DMS153 treated with DMSO at 0.1 percent for 48 hours (cell line): ENCODE measurements around the gene RUNX2.

Source experiments
- DNase-seq: peaks from one replicate; lab custom pipeline; 2025; ENCODE audit not compliant: unreplicated experiment; lab: John Stamatoyannopoulos, UW

Gene RUNX2

GRCh38 chr6:45509426-45509825 lies 181.3 kb downstream of the RUNX2 start:
- DNase-seq: no peak

DNA sequence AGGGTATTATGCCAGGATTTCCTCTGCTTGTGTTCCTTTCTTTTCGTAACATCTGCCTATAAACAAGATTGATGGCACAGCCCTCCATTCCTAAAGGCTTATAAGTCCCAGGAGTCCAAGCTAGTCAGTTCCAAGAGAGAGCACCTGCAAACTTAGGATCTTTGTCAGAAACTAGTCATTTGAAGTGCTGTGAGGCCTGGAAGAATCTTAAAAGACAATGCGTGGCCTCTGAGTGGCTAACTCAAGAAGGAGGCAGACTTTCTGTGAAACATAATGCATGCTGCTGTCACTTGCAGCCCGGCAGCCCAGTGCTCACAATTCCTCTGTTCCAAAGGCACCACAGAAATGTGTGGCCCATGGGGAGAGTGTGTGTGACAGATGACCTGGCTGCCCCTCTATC lies 184.6 kb downstream of the RUNX2 start:
- no peak for DNase-seq

DNA sequence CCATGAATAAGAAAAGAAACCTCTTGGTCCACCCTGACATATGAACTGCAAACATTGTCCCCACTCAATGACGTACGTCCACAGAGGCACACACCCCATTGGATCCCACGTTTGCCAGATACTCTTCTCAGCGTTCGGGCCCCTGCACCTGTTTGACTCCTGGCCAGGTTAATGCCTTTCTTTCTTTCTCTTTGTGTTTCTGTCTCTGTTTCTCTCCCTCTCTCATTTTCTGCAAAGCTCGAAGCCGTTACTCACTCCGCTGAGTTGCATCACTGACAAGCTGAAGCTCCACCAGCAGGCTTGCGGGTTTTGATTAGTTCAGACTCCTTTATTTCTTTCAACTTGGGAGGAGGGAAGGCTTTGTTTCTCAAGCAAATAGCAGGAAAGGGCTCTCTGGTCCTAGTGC lies 185.1 kb downstream of the RUNX2 start:
- DNase-seq: no peak

GRCh38 chr6:45513843-45514242 lies 185.7 kb downstream of the RUNX2 start:
- no peak for DNase-seq

DNA sequence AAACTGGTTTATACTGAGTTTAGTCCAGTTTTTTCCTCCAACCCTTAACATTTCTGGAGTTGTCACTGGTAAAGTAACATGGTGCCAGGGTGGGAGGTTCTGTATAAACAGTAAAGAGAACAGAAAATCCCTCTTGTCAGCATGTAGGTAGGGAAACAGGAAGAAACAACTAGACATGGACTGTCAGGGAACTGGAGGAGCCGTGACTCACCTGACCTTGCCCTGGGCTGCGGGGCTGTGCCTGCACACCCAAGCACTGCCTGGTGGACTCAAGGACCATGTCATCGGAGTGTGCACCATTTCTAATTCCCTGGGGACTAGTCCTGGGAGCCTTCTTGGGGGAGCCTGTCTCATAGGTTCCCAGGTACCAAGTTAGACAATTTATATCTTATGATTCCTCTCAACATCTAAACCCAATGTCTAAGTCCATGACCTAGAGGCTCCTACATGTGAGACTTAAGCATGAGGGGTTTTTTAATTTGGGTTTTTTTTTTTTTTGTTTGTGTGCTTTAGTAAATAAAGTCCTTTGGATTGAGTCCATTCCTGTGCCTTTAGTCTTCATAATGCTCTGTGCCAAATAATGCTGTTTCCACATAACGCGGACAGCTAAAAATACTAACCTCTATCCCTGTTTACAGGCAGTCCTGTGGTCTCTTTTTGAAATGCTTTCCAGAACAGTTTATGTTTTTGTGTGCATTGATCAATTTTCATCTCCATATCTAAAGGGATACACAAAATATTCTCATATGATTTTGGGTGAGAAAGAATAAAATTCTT lies 186.5 kb downstream of the RUNX2 start:
- DNase-seq: no peak

DNA sequence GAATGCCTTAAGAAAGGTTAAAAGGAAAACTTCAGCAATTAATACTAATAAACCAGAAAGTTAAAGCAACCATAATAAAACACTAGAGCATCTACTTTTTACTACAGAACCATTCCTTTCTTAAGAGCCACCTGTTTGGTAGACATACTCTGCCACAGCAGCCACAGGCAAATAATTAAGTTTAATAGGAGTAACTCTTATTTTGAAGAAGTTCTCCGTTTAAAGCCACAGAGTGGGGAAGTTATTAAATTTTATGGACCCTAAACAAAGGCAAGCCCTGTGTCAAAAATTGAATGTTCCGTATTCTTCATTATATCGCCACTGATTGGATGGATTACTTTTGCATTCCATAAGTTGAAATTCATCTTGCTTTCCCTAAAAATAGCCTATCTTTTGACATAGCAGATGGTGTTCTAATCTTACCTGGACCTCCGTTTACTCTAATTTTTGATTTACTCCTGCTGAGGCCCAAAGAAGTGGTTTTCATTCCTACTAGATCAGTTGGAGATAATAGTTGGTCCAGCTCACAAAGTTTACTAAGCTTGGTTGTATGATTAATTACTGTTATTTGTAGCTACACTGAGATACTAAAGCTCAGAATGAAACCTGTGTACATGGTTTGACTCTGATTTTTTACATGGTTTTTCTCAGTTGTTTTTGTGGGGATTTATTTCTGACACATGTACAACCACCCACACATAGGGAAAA lies 190.0 kb downstream of the RUNX2 start:
- no peak for DNase-seq

- DNase-seq: no peak
Measured at GRCh38 chr6:45521226-45521625, 193.1 kb downstream of the RUNX2 start.

DNA sequence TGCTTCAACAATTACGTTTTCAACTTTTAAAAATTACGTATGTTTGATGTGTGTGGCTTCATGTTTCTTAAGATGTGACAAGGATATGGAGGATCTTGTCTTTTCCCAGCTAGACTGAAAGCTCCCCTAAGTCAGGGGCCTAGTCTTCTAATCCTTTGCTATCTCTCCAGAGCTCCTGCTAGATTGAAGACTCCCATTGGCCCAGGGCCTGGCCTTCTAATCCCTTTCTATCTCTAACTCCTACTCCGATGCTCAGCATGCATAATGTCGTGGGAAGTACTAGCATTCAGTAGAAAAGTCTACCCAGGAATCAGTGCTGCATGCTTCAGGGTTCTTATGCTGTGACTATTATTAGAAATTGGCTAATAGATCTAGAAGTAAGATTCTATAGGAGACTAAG lies 194.4 kb downstream of the RUNX2 start:
- no peak for DNase-seq

GRCh38 chr6:45527210-45527609 lies 199.1 kb downstream of the RUNX2 start:
- DNase-seq: no peak

GRCh38 chr6:45531999-45532595 lies 204.0 kb downstream of the RUNX2 start:
- DNase-seq: no peak

DNA sequence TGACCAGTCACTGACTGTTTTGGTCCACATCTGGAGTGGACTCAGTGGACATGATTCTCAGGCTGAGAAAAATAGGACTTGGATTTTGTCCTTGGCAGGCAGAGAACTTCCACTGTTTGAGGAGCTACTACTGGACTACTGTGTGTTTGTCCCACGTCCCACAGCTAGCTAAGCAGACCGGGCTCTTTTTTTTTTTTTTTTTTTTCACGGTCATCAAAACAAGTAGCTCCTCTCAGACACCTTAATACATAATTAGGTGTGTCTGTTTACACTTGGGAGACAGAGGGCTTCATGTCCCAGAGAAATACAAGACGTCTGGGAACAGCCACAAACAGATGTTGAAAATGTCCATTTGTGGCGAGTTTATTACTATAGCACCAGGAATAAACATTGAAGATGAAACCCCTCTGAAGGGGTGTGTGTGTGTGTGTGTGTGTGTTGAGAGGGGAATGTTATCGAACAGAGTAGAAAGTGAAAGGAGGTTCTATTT lies 204.6 kb downstream of the RUNX2 start:
- no peak for DNase-seq

DNA sequence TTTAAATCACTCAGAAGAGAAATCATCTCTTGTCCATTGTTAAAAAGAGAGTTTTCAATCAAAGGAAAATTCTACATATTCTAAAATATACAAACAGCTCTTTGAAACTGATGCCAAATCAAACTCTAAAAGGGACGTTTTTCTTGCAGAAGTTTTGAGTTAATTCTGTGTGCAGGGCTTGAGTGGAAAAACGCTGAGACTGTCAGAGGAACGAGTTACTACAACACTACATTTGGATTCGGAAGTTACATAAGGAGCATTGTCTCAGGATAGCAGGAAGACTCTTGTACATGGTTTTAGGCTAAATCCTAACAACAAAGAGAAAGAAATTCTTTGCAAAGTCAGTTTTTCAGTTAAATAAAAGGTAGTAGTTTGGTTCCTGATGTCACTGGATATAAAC lies 205.3 kb downstream of the RUNX2 start:
- DNase-seq: no peak

- no peak for DNase-seq
Measured at GRCh38 chr6:45535933-45536332, 207.8 kb downstream of the RUNX2 start.

GRCh38 chr6:45537539-45537938 lies 209.4 kb downstream of the RUNX2 start:
- no peak for DNase-seq

- DNase-seq: no peak
Measured at GRCh38 chr6:45538641-45539547, 210.8 kb downstream of the RUNX2 start.

GRCh38 chr6:45540375-45540920 lies 212.3 kb downstream of the RUNX2 start:
- no peak for DNase-seq

GRCh38 chr6:45541934-45542333 lies 213.8 kb downstream of the RUNX2 start:
- no peak for DNase-seq

GRCh38 chr6:45543298-45544235 lies 215.4 kb downstream of the RUNX2 start:
- DNase-seq: no peak

- DNase-seq: no peak
Measured at GRCh38 chr6:45545416-45545815, 217.3 kb downstream of the RUNX2 start.
